Mesendoderm (in vitro differentiated cells): ENCODE data around the gene HES4.

Source experiments
- DNase-seq: peaks from one replicate; pipeline ENCODE4 v3.0.0; 2013
- H2AK5ac ChIP-seq: 2 replicates; pipeline ENCODE4 v1.6.1; 2013; ENCODE audit warnings: low read length, inconsistent platforms
- H2BK120ac ChIP-seq: 2 replicates; pipeline ENCODE4 v1.6.1; 2013; ENCODE audit warnings: low read depth, mild to moderate bottlenecking, low read length, moderate library complexity, mixed read lengths
- H2BK15ac ChIP-seq: replicated peaks from 2 replicates; pipeline ENCODE4 v1.6.1; 2013; ENCODE audit warnings: low read depth, mild to moderate bottlenecking, moderate library complexity
- H2BK5ac ChIP-seq: 2 replicates; pipeline ENCODE4 v1.6.1; 2013; ENCODE audit warnings: low read length, inconsistent platforms
- H3K18ac ChIP-seq: 2 replicates; pipeline ENCODE4 v1.6.1; 2013; ENCODE audit warnings: mild to moderate bottlenecking, low read length, mixed read lengths
- H3K23ac ChIP-seq: one replicate; pipeline ENCODE4 v1.6.1; 2013; ENCODE audit warnings: low read length
- H3K27ac ChIP-seq: 2 replicates; pipeline ENCODE4 v1.5.1; 2013; ENCODE audit warnings: low read depth, mild to moderate bottlenecking, inconsistent platforms, low read length, moderate library complexity
- H3K27me3 ChIP-seq: 2 replicates; pipeline ENCODE4 v1.6.1; 2013; ENCODE audit warnings: low read length, control low read depth, mild to moderate bottlenecking, inconsistent platforms; ENCODE audit not compliant: insufficient read depth, poor library complexity
- H3K36me3 ChIP-seq: 2 replicates; pipeline ENCODE4 v1.6.1; 2013; ENCODE audit warnings: low read length, inconsistent platforms; ENCODE audit not compliant: control insufficient read depth, insufficient read depth
- H3K4ac ChIP-seq: one replicate; pipeline ENCODE4 v1.6.1; 2013; ENCODE audit warnings: low read depth, mild to moderate bottlenecking, low read length, moderate library complexity
- H3K4me1 ChIP-seq: 2 replicates; pipeline ENCODE4 v1.6.1; 2013; ENCODE audit warnings: low read depth, low read length, inconsistent platforms; ENCODE audit not compliant: control insufficient read depth
- H3K4me2 ChIP-seq: 2 replicates; pipeline ENCODE4 v1.6.1; 2013; ENCODE audit warnings: low read length
- H3K4me3 ChIP-seq: 2 replicates; pipeline ENCODE4 v1.5.1; 2013; ENCODE audit warnings: mild to moderate bottlenecking, low read length
- H3K56ac ChIP-seq: one replicate; pipeline ENCODE4 v1.6.1; 2013; ENCODE audit warnings: low read length
- H3K79me1 ChIP-seq: 2 replicates; pipeline ENCODE4 v1.6.1; 2013; ENCODE audit warnings: low read length, inconsistent platforms
- H3K79me2 ChIP-seq: 2 replicates; pipeline ENCODE4 v1.6.1; 2013; ENCODE audit warnings: mild to moderate bottlenecking, low read length; ENCODE audit not compliant: control insufficient read depth, insufficient read depth
- H3K9ac ChIP-seq: 2 replicates; pipeline ENCODE4 v1.6.1; 2013; ENCODE audit warnings: low read length, inconsistent platforms
- H4K5ac ChIP-seq: one replicate; pipeline ENCODE4 v1.6.1; 2013; ENCODE audit warnings: low read length
- H4K8ac ChIP-seq: one replicate; pipeline ENCODE4 v1.6.1; 2013; ENCODE audit warnings: low read depth, mild to moderate bottlenecking, control low read depth, low read length, moderate library complexity
- WGBS: extraction: QIAGEN DNeasy Blood & Tissue Kit; methylation state at CpG from one replicate; pipeline ENCODE4 v1.1.7; 2013; ENCODE audit warnings: low lambda C conversion rate, missing lambda C conversion rate; ENCODE audit not compliant: insufficient coverage; ENCODE audit errors: extremely low coverage; 5-methylcytosine and 5-hydroxymethylcytosine counted together

Gene HES4

DNA sequence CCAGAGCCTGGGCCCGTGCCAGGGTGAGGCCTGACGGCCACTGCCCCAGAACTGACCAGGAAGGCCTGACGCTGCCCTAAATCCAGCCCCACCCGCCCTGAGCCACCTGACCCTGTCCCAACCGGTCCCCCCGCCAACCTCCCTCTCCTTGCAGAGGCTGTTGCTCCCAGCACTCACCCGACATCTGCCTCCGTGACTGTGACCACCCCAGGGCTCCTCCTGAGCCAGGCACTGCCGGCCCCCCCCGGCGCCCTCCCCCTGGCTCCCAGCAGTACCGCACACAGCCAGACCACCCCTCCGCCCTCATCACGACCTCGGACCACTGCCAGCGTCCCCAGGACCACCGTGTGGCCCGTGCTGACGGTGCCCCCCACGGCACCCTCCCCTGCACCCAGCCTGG, 46.3 kb upstream of the HES4 start:
- H3K56ac ChIP-seq: no peak overlapping the region
- peaks cover 5% of the 10 kb centered on the region for H3K36me3 ChIP-seq
- no peak overlapping the region for H2BK15ac ChIP-seq
- no peak overlapping the region for H4K8ac ChIP-seq
- no peak overlapping the region for H2AK5ac ChIP-seq
- H3K79me1 ChIP-seq: no peaks in the 10 kb centered on the region
- H3K79me2 ChIP-seq: no peaks in the 10 kb centered on the region
- no peaks in the 10 kb centered on the region for H3K27me3 ChIP-seq
- no peak overlapping the region for H3K27ac ChIP-seq
- WGBS: no CpG with 5 or more reads among the region's 20 CpGs
- H3K4me2 ChIP-seq: no peak overlapping the region
- H3K4ac ChIP-seq: no peak overlapping the region
- H3K9ac ChIP-seq: no peak overlapping the region
- no peak overlapping the region for H3K18ac ChIP-seq
- no peaks in the 10 kb centered on the region for H3K4me1 ChIP-seq
- no peak overlapping the region for H3K4me3 ChIP-seq
- H2BK5ac ChIP-seq: no peak overlapping the region
- no peak overlapping the region for H2BK120ac ChIP-seq
- DNase-seq: no peak
- H4K5ac ChIP-seq: no peak overlapping the region
- H3K23ac ChIP-seq: no peak overlapping the region

DNA sequence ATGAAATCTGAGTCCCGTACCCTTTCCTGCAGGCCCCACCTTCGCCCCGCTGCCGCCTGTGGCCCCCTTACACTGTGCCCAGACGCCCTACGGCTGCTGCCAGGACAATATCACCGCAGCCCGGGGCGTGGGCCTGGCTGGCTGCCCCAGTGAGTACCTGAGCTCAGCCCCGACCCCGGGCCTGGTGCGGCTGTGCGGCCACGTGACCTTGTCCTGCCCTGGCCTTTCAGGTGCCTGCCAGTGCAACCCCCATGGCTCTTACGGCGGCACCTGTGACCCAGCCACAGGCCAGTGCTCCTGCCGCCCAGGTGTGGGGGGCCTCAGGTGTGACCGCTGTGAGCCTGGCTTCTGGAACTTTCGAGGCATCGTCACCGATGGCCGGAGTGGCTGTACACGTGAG, 45.2 kb upstream of the HES4 start:
- Histone ChIP-seq H4K8ac (no peak overlapping the region), H3K23ac (no peak overlapping the region), H2BK120ac (no peak overlapping the region), H2BK5ac (no peak overlapping the region), H3K4me2 (no peak overlapping the region), H3K56ac (no peak overlapping the region), H3K27ac (no peak overlapping the region), H4K5ac (no peak overlapping the region), H3K79me2 (no peaks in the 10 kb centered on the region), H3K4ac (no peak overlapping the region), H3K4me3 (no peak overlapping the region), H3K18ac (no peak overlapping the region), H3K4me1 (no peaks in the 10 kb centered on the region), H3K9ac (no peak overlapping the region), H3K36me3 (peaks cover 5% of the 10 kb centered on the region), H3K27me3 (no peaks in the 10 kb centered on the region), H3K79me1 (no peaks in the 10 kb centered on the region), H2BK15ac (no peak overlapping the region), H2AK5ac (no peak overlapping the region)
- no peak for DNase-seq
- WGBS: no CpG with 5 or more reads among the region's 23 CpGs

DNA sequence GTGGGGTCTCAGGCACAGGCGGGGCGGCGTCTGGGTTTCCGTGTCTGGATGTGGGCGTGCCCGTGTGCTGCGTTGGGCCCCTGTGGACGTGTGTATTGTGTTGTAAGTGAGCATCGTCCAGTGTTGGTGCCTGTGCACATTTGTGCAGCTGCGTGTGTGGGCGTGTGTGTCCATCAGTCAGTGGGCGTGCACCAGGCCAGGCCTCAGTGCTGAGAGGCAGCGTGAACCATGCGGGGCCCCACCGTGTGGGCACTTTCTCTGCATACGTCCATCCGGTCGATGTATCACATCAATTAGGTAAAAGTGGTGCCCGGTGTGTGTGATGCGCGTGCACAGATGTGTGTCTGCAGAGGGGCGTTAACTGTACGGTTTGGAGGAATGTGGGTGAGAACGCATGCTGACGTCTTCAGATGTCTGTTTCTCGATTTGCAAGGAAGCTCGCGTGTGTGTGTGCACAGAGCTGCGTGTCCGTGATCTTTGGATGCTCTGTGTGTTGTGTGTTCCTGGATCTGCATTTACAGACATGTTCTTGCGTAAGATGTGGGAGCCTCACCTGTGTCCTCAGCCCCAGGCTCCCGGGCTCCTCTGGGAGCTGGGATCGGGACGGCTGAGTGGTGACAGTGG, 44.7 kb upstream of the HES4 start:
- no peak overlapping the region for H3K18ac ChIP-seq
- H3K4ac ChIP-seq: no peak overlapping the region
- H3K36me3 ChIP-seq: peaks cover 5% of the 10 kb centered on the region
- H3K4me1 ChIP-seq: no peaks in the 10 kb centered on the region
- H4K8ac ChIP-seq: no peak overlapping the region
- no peak overlapping the region for H4K5ac ChIP-seq
- no peak overlapping the region for H2BK5ac ChIP-seq
- no peak overlapping the region for H2AK5ac ChIP-seq
- no peaks in the 10 kb centered on the region for H3K27me3 ChIP-seq
- no peak overlapping the region for H3K9ac ChIP-seq
- no peak for DNase-seq
- no CpG with 5 or more reads among the region's 34 CpGs for WGBS
- no peak overlapping the region for H3K27ac ChIP-seq
- H3K4me3 ChIP-seq: no peak overlapping the region
- H2BK15ac ChIP-seq: no peak overlapping the region
- no peaks in the 10 kb centered on the region for H3K79me1 ChIP-seq
- no peak overlapping the region for H3K56ac ChIP-seq
- H3K4me2 ChIP-seq: no peak overlapping the region
- no peak overlapping the region for H2BK120ac ChIP-seq
- H3K23ac ChIP-seq: no peak overlapping the region
- no peaks in the 10 kb centered on the region for H3K79me2 ChIP-seq

DNA sequence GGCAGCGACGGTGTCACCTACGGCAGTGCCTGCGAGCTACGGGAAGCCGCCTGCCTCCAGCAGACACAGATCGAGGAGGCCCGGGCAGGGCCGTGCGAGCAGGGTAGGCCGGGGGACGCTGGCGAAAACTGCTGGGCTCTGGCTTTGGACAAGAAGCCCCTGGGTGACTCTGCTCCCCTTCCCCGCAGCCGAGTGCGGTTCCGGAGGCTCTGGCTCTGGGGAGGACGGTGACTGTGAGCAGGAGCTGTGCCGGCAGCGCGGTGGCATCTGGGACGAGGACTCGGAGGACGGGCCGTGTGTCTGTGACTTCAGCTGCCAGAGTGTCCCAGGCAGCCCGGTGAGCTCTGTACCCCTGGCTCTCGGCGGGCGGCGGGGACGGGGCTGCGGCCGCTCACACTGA, 44.0 kb upstream of the HES4 start:
- Histone ChIP-seq H3K27me3 (no peaks in the 10 kb centered on the region), H2BK120ac (no peak overlapping the region), H3K79me2 (no peaks in the 10 kb centered on the region), H3K36me3 (peaks cover 5% of the 10 kb centered on the region), H3K4ac (no peak overlapping the region), H3K4me3 (no peak overlapping the region), H3K4me2 (no peak overlapping the region), H4K5ac (no peak overlapping the region), H2BK5ac (no peak overlapping the region), H2BK15ac (no peak overlapping the region), H3K4me1 (no peaks in the 10 kb centered on the region), H3K56ac (no peak overlapping the region), H3K79me1 (no peaks in the 10 kb centered on the region), H3K23ac (no peak overlapping the region), H4K8ac (no peak overlapping the region), H3K18ac (no peak overlapping the region), H3K27ac (no peak overlapping the region), H3K9ac (no peak overlapping the region), H2AK5ac (no peak overlapping the region)
- no peak for DNase-seq
- WGBS: no CpG with 5 or more reads among the region's 33 CpGs

DNA sequence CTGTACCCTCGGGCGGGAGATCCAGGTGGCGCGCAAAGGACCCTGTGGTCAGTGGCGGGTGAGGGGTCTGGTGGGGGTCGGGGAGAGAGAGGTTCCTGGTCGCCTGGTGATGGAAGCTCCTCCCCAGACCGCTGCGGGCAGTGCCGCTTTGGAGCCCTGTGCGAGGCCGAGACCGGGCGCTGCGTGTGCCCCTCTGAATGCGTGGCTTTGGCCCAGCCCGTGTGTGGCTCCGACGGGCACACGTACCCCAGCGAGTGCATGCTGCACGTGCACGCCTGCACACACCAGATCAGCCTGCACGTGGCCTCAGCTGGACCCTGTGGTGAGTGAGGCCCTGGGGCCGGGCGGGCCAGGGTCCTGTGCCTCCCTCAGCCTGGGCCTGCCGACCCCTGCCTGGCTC, 43.5 kb upstream of the HES4 start:
- H3K4me1 ChIP-seq: no peaks in the 10 kb centered on the region
- H2AK5ac ChIP-seq: no peak overlapping the region
- H3K56ac ChIP-seq: no peak overlapping the region
- no peak overlapping the region for H4K5ac ChIP-seq
- no peak overlapping the region for H3K4me3 ChIP-seq
- no CpG with 5 or more reads among the region's 27 CpGs for WGBS
- no peaks in the 10 kb centered on the region for H3K79me1 ChIP-seq
- H3K27ac ChIP-seq: no peak overlapping the region
- H2BK120ac ChIP-seq: no peak overlapping the region
- H4K8ac ChIP-seq: no peak overlapping the region
- no peak overlapping the region for H3K4ac ChIP-seq
- DNase-seq: no peak
- no peaks in the 10 kb centered on the region for H3K79me2 ChIP-seq
- no peak overlapping the region for H3K18ac ChIP-seq
- H3K9ac ChIP-seq: no peak overlapping the region
- no peak overlapping the region for H2BK15ac ChIP-seq
- no peak overlapping the region for H2BK5ac ChIP-seq
- H3K4me2 ChIP-seq: no peak overlapping the region
- no peaks in the 10 kb centered on the region for H3K27me3 ChIP-seq
- H3K23ac ChIP-seq: no peak overlapping the region
- H3K36me3 ChIP-seq: peaks cover 5% of the 10 kb centered on the region

DNA sequence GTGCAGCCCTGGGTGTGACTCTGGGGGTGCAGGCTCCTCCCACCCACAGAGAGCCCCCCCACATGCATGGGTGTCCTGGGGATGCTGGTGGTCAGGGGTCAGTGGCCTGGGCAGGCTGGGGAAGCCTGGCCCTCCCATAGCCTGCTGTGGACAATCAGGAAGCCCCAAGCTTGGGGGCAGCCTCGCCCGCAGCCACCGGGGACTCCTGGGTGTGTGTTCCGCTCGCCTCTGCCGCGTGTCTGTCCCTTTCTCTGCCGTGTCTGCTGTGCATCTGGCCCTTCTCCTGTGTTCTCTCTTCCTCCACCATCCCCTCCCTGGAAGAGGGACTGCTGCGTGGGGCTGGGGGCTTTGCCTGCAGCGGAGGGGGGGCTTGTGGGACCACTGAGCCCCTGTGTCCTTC, 42.9 kb upstream of the HES4 start:
- no peak overlapping the region for H4K5ac ChIP-seq
- no peaks in the 10 kb centered on the region for H3K79me2 ChIP-seq
- WGBS: no CpG with 5 or more reads among the region's 10 CpGs
- no peak overlapping the region for H3K27ac ChIP-seq
- no peak overlapping the region for H3K4me3 ChIP-seq
- peaks cover 5% of the 10 kb centered on the region for H3K36me3 ChIP-seq
- no peak overlapping the region for H2AK5ac ChIP-seq
- H3K23ac ChIP-seq: no peak overlapping the region
- no peak overlapping the region for H3K56ac ChIP-seq
- no peaks in the 10 kb centered on the region for H3K27me3 ChIP-seq
- no peak overlapping the region for H2BK5ac ChIP-seq
- H3K79me1 ChIP-seq: no peaks in the 10 kb centered on the region
- H4K8ac ChIP-seq: no peak overlapping the region
- no peak overlapping the region for H3K4ac ChIP-seq
- no peak overlapping the region for H3K18ac ChIP-seq
- no peak overlapping the region for H2BK15ac ChIP-seq
- no peaks in the 10 kb centered on the region for H3K4me1 ChIP-seq
- no peak overlapping the region for H3K9ac ChIP-seq
- H2BK120ac ChIP-seq: no peak overlapping the region
- H3K4me2 ChIP-seq: no peak overlapping the region
- no peak for DNase-seq
